ENCODE measurements around the gene CHRD. TPM values are rescaled to one million over a fixed set of nuclear protein-coding genes. Genes with fewer than 3 reads are reported as not detected.

CHRD gene
- total and polyA plus RNA-seq, 9 of the 15 experiments (the other 6 are each of a cell fraction or from before 2014, with no cell fraction given), result 0.11 to 1.3 (median 0.59) TPM; not detected in 3

DNA sequence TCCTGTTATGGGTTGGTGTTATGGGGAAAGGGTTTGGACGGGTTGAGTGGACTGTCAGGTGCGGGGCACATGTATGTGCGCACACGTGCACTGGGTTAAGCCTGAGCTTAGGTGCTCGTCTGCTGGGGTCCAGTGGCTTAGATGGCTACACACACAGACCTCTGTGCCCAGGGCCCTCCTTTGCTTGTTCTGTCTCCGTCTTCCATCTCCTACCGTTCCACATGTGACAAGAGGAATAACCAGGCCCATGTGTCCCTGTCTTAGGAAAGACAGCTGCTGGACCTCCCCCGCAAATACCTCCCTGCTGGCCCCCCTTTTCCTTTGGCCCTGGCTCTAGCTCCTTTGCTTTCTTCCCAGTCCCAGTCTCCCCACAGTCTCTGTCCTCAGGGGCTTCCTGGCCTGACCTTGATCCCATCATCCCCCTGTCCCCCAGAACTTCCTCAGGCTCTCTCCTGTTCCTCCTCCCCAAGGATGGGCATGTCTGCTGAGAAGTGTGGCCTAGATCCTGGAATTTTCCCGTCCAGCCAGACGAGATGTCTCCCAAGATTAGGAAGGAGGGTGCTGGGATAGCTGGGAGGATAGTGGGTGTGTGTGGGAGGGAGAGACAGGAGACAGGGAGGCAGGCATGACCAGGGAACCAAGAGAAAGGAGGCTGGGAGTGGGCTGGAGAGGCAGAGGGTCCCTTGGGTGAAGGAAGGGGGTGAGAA, 1.1 kb upstream of the CHRD start:
- intact Hi-C loops (cut with micrococcal nuclease), result loop anchor here (10.0 kb wide), 1 partner anchor 396 kb away; no protein-coding TSS in a partner anchor
- TF ChIP-seq HNRNPK (IDR thresholded peaks at IDR 0.05; ENCODE audit: low read depth, low read length, poor library complexity, severe bottlenecking) (no peak), ILF3 (IDR thresholded peaks at IDR 0.05; ENCODE audit: borderline replicate concordance) (no peak), HEY1 (CRISPR knock-in tag; IDR thresholded peaks at IDR 0.05; ENCODE audit: borderline replicate concordance) (no peak), ZNF263 (CRISPR knock-in tag; IDR thresholded peaks at IDR 0.05; ENCODE audit: borderline replicate concordance) (0 out of 2 replicates have a peak, but pooled peaks have one; percentile 22)
- TF ChIP-seq, protein P1, sequence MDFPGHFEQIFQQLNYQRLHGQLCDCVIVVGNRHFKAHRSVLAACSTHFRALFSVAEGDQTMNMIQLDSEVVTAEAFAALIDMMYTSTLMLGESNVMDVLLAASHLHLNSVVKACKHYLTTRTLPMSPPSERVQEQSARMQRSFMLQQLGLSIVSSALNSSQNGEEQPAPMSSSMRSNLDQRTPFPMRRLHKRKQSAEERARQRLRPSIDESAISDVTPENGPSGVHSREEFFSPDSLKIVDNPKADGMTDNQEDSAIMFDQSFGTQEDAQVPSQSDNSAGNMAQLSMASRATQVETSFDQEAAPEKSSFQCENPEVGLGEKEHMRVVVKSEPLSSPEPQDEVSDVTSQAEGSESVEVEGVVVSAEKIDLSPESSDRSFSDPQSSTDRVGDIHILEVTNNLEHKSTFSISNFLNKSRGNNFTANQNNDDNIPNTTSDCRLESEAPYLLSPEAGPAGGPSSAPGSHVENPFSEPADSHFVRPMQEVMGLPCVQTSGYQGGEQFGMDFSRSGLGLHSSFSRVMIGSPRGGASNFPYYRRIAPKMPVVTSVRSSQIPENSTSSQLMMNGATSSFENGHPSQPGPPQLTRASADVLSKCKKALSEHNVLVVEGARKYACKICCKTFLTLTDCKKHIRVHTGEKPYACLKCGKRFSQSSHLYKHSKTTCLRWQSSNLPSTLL (IDR thresholded peaks at IDR 0.05), result no peak
- Histone ChIP-seq H3K4me3 (no peak overlapping the region), H3K27me3 (ENCODE audit: control insufficient read depth in 2 of 2, insufficient read depth in 2 of 2, low read length in 2 of 2) (peaks cover 18 to 31% of the 10 kb centered on the region in 2 experiments), H3K36me3 (ENCODE audit: control insufficient read depth, insufficient read depth, low read length) (no peaks in the 10 kb centered on the region), H4K20me1 (replicated peaks; ENCODE audit: control insufficient read depth, insufficient read depth, low read length) (0 out of 2 replicates have a peak, but pooled peaks cover 3% of the 10 kb centered on the region), H3K4me1 (replicated peaks in 1 of 2; ENCODE audit: control insufficient read depth in 2 of 2, insufficient read depth in 2 of 2, low read length in 2 of 2) (peaks cover 5 to 34% of the 10 kb centered on the region in 2 experiments; a peak in 4 of 5 replicates), H3K9me3 (replicated peaks; ENCODE audit: control insufficient read depth, insufficient read depth, low read depth, low read length) (no peaks in the 10 kb centered on the region), H3K9ac (ENCODE audit: insufficient read depth in 1 of 2, low read depth in 2 of 2, low read length in 2 of 2) (no peak overlapping the region; a peak in 1 of 4 replicates), H3K4me2 (ENCODE audit: insufficient read depth, low read length) (no peak overlapping the region), H3K79me2 (ENCODE audit: control insufficient read depth, insufficient read depth, low read length) (no peaks in the 10 kb centered on the region), H3K27ac (ENCODE audit: extremely low read depth, low read depth, low read length) (no peak overlapping the region), H3K9me1 (ENCODE audit: control insufficient read depth, insufficient read depth, low read length) (no peaks in the 10 kb centered on the region), H2AFZ (ENCODE audit: low read depth, low read length) (peak overlapping the region; percentile 90)
- POLR2A ChIA-PET, result no interaction called here
- in situ Hi-C loops (cut with MboI), result no loop called here
- ATAC-seq (no peak), DNase-seq (ENCODE audit: extremely low read depth in 1 of 4, low spot score in 3 of 4) (peak in 1 of 4 experiments; percentile 33), FAIRE-seq (no peak)
- CTCF ChIA-PET (ENCODE audit: low intra/inter-chr PET ratio), result no interaction called here
- 67% methylated on average over 9 of the region's 10 CpGs for WGBS (ENCODE audit: insufficient coverage, low coverage, missing lambda C conversion rate)
- BruUV-seq (replicated peaks), result no TSS peak

All from K562 (cell line).